ENCODE measurements around the gene PSMB5.

GRCh38 chr14:23067847-23068788, 33.4 kb upstream of the PSMB5 start:
- TF ChIP-seq EZH2 (IDR thresholded peaks at IDR 0.05; ENCODE audit: insufficient read depth, low read length) (no peak), CTCF (IDR thresholded peaks at IDR 0.05; ENCODE audit: insufficient read depth, low read depth, low read length) (no peak)
